Activated CD4-positive, CD25-positive, alpha-beta regulatory T cell treated with anti-CD3 and anti-CD28 coated beads, Interleukin-2, amount 50 U/mL, for 16 hours (primary cell): ENCODE data around the gene PPHLN1.
"Not testable (repeated sequence)": the region's sequence is repeated elsewhere in the genome, so short reads cannot be mapped to it uniquely, and the experiment has no call there.

Source experiments
- DNase-seq: peaks from one replicate; pipeline ENCODE4 v3.0.0-alpha.2; 2020; ENCODE audit warnings: low read depth, low spot score

The PPHLN1 gene

GRCh38 chr12:42370013-42370412 lies 44.0 kb downstream of the PPHLN1 start:
- no peak for DNase-seq

GRCh38 chr12:42372154-42372791 lies 46.3 kb downstream of the PPHLN1 start:
- no peak for DNase-seq

GRCh38 chr12:42373669-42374068 lies 47.7 kb downstream of the PPHLN1 start:
- no peak for DNase-seq

GRCh38 chr12:42380733-42381132 lies 54.8 kb downstream of the PPHLN1 start:
- DNase-seq = no peak

- DNase-seq = no peak
Observed at GRCh38 chr12:42382013-42382696, 56.2 kb downstream of the PPHLN1 start.

- DNase-seq = no peak
Observed at GRCh38 chr12:42385326-42385841, 59.4 kb downstream of the PPHLN1 start.

- DNase-seq = no peak
Observed at GRCh38 chr12:42386308-42386707, 60.3 kb downstream of the PPHLN1 start.

- DNase-seq = not testable (repeated sequence)
Observed at GRCh38 chr12:42388086-42388485, 62.1 kb downstream of the PPHLN1 start.

GRCh38 chr12:42394429-42394828 lies 68.5 kb downstream of the PPHLN1 start:
- DNase-seq = no peak

GRCh38 chr12:42396473-42397259 lies 70.7 kb downstream of the PPHLN1 start:
- no peak for DNase-seq

GRCh38 chr12:42402821-42403411 lies 76.9 kb downstream of the PPHLN1 start:
- DNase-seq = no peak

GRCh38 chr12:42407306-42407705 lies 81.3 kb downstream of the PPHLN1 start:
- no peak for DNase-seq

GRCh38 chr12:42409471-42409870 lies 83.5 kb downstream of the PPHLN1 start:
- DNase-seq = no peak

GRCh38 chr12:42410340-42410739 lies 84.4 kb downstream of the PPHLN1 start:
- no peak for DNase-seq

- no peak for DNase-seq
Observed at GRCh38 chr12:42420395-42420794, 94.4 kb downstream of the PPHLN1 start.

- DNase-seq = no peak
Observed at GRCh38 chr12:42421844-42422779, 96.1 kb downstream of the PPHLN1 start.

- no peak for DNase-seq
Observed at GRCh38 chr12:42422785-42423184, 96.8 kb downstream of the PPHLN1 start.

- no peak for DNase-seq
Observed at GRCh38 chr12:42426746-42427145, 100.8 kb downstream of the PPHLN1 start.

GRCh38 chr12:42428850-42429249 lies 102.9 kb downstream of the PPHLN1 start:
- no peak for DNase-seq

- no peak for DNase-seq
Observed at GRCh38 chr12:42432517-42433140, 106.7 kb downstream of the PPHLN1 start.
